ENCODE data around the gene DZIP3.

DNA sequence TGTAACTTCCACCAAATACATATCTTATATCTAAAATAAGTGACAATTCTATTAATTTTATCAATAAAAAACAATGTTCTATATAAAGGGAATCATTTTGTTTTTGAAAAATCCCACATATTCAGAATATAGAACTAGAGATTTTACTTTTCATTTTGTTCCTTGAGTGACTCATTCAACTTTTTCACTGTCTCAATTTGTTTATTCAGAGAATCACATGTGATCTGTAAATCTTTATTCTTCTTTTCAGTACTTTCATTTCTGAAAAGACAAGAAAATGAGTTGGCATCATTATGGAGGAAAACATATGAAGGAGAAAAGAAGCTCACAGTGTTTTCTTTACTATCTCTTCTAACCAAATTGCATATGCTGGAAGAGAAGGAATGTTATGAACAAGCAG lies 35.3 kb upstream of the DZIP3 start:
- TF ChIP-seq CTCF (conservative IDR thresholded peaks at IDR 0.05; ENCODE audit: low read depth in 2 of 2) (no peak), EZH2 (IDR thresholded peaks at IDR 0.05; ENCODE audit: low read depth, unreplicated experiment) (no peak), EZH2phosphoT487 (IDR thresholded peaks at IDR 0.05; ENCODE audit: unreplicated experiment) (no peak), POLR2AphosphoS5 (IDR thresholded peaks at IDR 0.05; ENCODE audit: low read depth) (no peak), NANOG (IDR thresholded peaks at IDR 0.05; ENCODE audit: borderline replicate concordance) (no peak), CREB1 (CRISPR knock-in tag; IDR thresholded peaks at IDR 0.05; ENCODE audit: low read depth) (no peak)
- TF ChIP-seq, protein P1, sequence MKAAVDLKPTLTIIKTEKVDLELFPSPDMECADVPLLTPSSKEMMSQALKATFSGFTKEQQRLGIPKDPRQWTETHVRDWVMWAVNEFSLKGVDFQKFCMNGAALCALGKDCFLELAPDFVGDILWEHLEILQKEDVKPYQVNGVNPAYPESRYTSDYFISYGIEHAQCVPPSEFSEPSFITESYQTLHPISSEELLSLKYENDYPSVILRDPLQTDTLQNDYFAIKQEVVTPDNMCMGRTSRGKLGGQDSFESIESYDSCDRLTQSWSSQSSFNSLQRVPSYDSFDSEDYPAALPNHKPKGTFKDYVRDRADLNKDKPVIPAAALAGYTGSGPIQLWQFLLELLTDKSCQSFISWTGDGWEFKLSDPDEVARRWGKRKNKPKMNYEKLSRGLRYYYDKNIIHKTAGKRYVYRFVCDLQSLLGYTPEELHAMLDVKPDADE (IDR thresholded peaks at IDR 0.05), result no peak
